HFFc6 (cell line): ENCODE results near the gene SNAPC5. TPM values are rescaled to one million over a fixed set of nuclear protein-coding genes. Genes with fewer than 3 reads are reported as not detected.

Experiments used
- DNase-seq: peaks from one replicate; pipeline ENCODE4 v3.0.0-alpha.2; 2018
- H3K27ac Mint-ChIP-seq: 2 replicates; pipeline ENCODE4 v1.8.0; 2020; ENCODE audit warnings: mild to moderate bottlenecking, mixed read lengths
- H3K27me3 Mint-ChIP-seq: 2 replicates; pipeline ENCODE4 v1.8.0; 2021; ENCODE audit warnings: mild to moderate bottlenecking, moderate library complexity, mixed read lengths; ENCODE audit not compliant: insufficient read depth
- H3K36me3 Mint-ChIP-seq: 2 replicates; pipeline ENCODE4 v1.8.0; 2021; ENCODE audit warnings: low read depth, mixed read lengths
- H3K4me1 Mint-ChIP-seq: 2 replicates; pipeline ENCODE4 v1.8.0; 2020; ENCODE audit warnings: low read depth, mixed read lengths
- H3K4me3 Mint-ChIP-seq: 2 replicates; pipeline ENCODE4 v1.8.0; 2020; ENCODE audit warnings: mild to moderate bottlenecking, moderate library complexity, mixed read lengths
- H3K9me3 Mint-ChIP-seq: 2 replicates; pipeline ENCODE4 v1.8.0; 2020; ENCODE audit warnings: mild to moderate bottlenecking, mixed read lengths
- total RNA-seq, 6 experiments: library from RNA; stranded (reverse); fragmentation: NEBNext Ultra II Directional; extraction: Animal tissue kit (Norgen Biotek cat#: 25700); gene quantifications; 2 replicates in 1 of 6; 3 replicates in 5 of 6; pipeline ENCODE4 v1.2.3, GENCODE V29; 2021
- TF ChIP-seq, protein P1 (sequence below): fragments of 200-600 bp; sonication (generic); IDR thresholded peaks from 2 replicates; pipeline ENCODE4 v1.5.0; 2021; ENCODE audit warnings: antibody characterized with exemption, mild to moderate bottlenecking

Gene SNAPC5
- total RNA-seq, 6 experiments from 2014 or later: 17.6 to 27.5 (median 22.5) TPM

GRCh38 chr15:66481107-66481856 lies 16.3 kb downstream of the SNAPC5 start:
- H3K36me3 Mint-ChIP-seq: peaks cover 24% of the 10 kb centered on the region
- peaks cover 25% of the 10 kb centered on the region for H3K4me1 Mint-ChIP-seq
- TF ChIP-seq, protein P1, sequence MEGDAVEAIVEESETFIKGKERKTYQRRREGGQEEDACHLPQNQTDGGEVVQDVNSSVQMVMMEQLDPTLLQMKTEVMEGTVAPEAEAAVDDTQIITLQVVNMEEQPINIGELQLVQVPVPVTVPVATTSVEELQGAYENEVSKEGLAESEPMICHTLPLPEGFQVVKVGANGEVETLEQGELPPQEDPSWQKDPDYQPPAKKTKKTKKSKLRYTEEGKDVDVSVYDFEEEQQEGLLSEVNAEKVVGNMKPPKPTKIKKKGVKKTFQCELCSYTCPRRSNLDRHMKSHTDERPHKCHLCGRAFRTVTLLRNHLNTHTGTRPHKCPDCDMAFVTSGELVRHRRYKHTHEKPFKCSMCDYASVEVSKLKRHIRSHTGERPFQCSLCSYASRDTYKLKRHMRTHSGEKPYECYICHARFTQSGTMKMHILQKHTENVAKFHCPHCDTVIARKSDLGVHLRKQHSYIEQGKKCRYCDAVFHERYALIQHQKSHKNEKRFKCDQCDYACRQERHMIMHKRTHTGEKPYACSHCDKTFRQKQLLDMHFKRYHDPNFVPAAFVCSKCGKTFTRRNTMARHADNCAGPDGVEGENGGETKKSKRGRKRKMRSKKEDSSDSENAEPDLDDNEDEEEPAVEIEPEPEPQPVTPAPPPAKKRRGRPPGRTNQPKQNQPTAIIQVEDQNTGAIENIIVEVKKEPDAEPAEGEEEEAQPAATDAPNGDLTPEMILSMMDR: peak; percentile 31; the same call in 1 of the 2 replicates
- no peaks in the 10 kb centered on the region for H3K9me3 Mint-ChIP-seq
- H3K4me3 Mint-ChIP-seq: no peak overlapping the region
- no peak overlapping the region for H3K27ac Mint-ChIP-seq
- DNase-seq: no peak
- H3K27me3 Mint-ChIP-seq: no peaks in the 10 kb centered on the region

- H3K27me3 Mint-ChIP-seq: no peaks in the 10 kb centered on the region
- TF ChIP-seq, protein P1: no peak
- no peak overlapping the region for H3K4me3 Mint-ChIP-seq
- DNase-seq: no peak
- peaks cover 24% of the 10 kb centered on the region for H3K36me3 Mint-ChIP-seq
- H3K4me1 Mint-ChIP-seq: peaks cover 25% of the 10 kb centered on the region
- no peak overlapping the region for H3K27ac Mint-ChIP-seq
- no peaks in the 10 kb centered on the region for H3K9me3 Mint-ChIP-seq
Measured at GRCh38 chr15:66480267-66480666, 17.3 kb downstream of the SNAPC5 start.

- H3K4me1 Mint-ChIP-seq: peaks cover 25% of the 10 kb centered on the region
- H3K9me3 Mint-ChIP-seq: no peaks in the 10 kb centered on the region
- no peak overlapping the region for H3K27ac Mint-ChIP-seq
- H3K4me3 Mint-ChIP-seq: no peak overlapping the region
- TF ChIP-seq, protein P1: no peak
- no peaks in the 10 kb centered on the region for H3K27me3 Mint-ChIP-seq
- no peak for DNase-seq
- H3K36me3 Mint-ChIP-seq: peaks cover 9% of the 10 kb centered on the region
Measured at GRCh38 chr15:66477011-66477410, 20.6 kb downstream of the SNAPC5 start.

GRCh38 chr15:66476535-66476934 lies 21.0 kb downstream of the SNAPC5 start:
- Mint-ChIP-seq H3K4me3 (no peak overlapping the region), H3K9me3 (no peaks in the 10 kb centered on the region), H3K27ac (no peak overlapping the region), H3K4me1 (peaks cover 26% of the 10 kb centered on the region), H3K36me3 (peaks cover 4% of the 10 kb centered on the region), H3K27me3 (no peaks in the 10 kb centered on the region)
- DNase-seq: no peak
- TF ChIP-seq, protein P1: no peak

DNA sequence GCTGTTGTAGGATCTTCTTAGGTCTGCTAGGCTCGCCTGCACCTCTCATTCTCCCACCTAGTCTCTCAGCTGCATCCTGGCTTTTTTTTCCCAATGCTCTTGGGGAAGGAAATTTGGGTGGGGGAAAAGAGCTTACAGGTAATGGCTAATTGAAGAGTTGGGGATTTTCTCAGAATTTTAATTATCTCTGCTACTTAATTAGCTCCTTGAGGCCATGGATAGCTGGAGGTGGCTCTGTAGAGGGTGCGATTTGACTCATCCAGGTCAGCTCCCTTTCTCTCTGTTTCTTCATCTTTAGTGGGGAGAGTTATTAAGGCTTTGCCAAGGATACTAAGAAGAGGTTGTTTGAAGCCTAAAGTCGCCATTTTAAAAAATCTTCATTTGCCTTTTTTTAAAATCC lies 22.6 kb downstream of the SNAPC5 start:
- no peak overlapping the region for H3K4me3 Mint-ChIP-seq

More for the DNA sequence above, 22.6 kb downstream of the SNAPC5 start:
- Mint-ChIP-seq H3K27me3 (no peaks in the 10 kb centered on the region), H3K9me3 (no peaks in the 10 kb centered on the region), H3K27ac (no peak overlapping the region), H3K4me1 (peaks cover 15% of the 10 kb centered on the region), H3K36me3 (no peaks in the 10 kb centered on the region)
- TF ChIP-seq, protein P1: no peak
- no peak for DNase-seq
